Measurements from ENCODE around the gene CDC6.

Gene CDC6

DNA sequence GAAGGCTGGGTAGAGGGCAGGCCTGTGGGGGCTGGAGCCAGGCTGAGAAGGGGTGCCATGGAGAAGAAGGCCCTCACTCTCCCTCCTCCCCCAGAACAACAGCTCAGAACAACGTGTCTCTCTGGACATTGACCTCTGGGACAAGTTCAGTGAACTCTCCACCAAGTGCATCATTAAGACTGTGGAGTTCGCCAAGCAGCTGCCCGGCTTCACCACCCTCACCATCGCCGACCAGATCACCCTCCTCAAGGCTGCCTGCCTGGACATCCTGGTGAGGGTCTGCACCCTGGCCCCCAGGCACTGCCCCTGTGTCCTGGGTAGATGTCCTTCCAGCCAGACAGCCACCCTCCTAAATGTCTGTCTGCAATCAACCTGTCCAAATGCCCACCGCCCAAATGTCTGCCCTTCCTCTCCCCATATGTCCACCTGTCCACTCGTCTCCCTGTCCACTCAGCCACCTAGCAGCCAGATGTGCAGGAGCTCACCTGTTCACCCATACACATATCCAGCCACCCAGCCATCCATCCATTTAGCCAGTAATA lies 64.6 kb downstream of the CDC6 start:
- TF ChIP-seq, protein P1, sequence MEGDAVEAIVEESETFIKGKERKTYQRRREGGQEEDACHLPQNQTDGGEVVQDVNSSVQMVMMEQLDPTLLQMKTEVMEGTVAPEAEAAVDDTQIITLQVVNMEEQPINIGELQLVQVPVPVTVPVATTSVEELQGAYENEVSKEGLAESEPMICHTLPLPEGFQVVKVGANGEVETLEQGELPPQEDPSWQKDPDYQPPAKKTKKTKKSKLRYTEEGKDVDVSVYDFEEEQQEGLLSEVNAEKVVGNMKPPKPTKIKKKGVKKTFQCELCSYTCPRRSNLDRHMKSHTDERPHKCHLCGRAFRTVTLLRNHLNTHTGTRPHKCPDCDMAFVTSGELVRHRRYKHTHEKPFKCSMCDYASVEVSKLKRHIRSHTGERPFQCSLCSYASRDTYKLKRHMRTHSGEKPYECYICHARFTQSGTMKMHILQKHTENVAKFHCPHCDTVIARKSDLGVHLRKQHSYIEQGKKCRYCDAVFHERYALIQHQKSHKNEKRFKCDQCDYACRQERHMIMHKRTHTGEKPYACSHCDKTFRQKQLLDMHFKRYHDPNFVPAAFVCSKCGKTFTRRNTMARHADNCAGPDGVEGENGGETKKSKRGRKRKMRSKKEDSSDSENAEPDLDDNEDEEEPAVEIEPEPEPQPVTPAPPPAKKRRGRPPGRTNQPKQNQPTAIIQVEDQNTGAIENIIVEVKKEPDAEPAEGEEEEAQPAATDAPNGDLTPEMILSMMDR (conservative IDR thresholded peaks at IDR 0.05; ENCODE audit: control insufficient read depth, insufficient read depth, low read depth, low read length) = no peak
- H3K4me3 ChIP-seq (ENCODE audit: control insufficient read depth, low read depth, low read length) = no peak overlapping the region
- no peak for DNase-seq (ENCODE audit: low read depth)

DNA sequence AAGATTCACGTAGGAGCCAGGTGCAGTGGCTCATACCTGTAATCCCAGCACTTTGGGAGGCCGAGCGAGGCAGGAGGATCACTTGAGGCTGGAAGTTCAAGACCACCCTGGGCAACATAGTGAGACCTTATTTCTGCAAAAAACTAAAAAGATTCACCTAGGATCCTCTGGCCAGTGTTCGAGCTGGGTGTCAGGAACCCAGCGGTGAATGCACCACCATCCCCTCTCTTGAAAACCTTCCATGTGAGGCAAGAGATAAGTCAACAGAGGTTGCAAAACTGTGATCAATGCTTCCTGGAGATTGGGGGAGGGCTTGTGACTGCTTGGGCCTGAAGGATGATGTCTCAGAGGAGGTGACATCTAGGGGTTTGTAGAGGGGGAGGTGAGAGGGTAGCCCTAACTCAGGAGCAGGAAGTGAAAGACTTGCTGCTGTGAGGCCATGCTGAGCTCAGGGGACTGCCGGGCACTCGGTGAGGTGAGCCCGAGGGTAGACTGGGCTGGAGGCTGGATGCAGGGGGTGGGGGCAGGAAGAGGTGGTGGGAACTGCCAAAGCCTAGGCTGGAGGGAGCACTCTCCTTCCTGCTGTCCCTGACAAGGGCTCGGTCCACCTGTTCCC lies 65.2 kb downstream of the CDC6 start:
- H3K4me3 ChIP-seq (ENCODE audit: control insufficient read depth, low read depth, low read length) = no peak overlapping the region
- DNase-seq (ENCODE audit: low read depth) = peak; percentile 33
- TF ChIP-seq, protein P1 (conservative IDR thresholded peaks at IDR 0.05; ENCODE audit: control insufficient read depth, insufficient read depth, low read depth, low read length) = no peak

All from fibroblast of mammary gland (primary cell).